HG03066 (cell line): ENCODE measurements around the gene NFU1.
A peak's percentile ranks its signal among the peaks of the same experiment; 100 is the strongest.
"Not testable (repeated sequence)": the region's sequence is repeated elsewhere in the genome, so short reads cannot be mapped to it uniquely, and the experiment has no call there.

Source experiments
- ATAC-seq: cut with Tn5 transposase; IDR thresholded peaks from one replicate; pipeline ENCODE4 v1.9.1; 2021; ENCODE audit warnings: low read depth; ENCODE audit not compliant: unreplicated experiment

The NFU1 gene

DNA sequence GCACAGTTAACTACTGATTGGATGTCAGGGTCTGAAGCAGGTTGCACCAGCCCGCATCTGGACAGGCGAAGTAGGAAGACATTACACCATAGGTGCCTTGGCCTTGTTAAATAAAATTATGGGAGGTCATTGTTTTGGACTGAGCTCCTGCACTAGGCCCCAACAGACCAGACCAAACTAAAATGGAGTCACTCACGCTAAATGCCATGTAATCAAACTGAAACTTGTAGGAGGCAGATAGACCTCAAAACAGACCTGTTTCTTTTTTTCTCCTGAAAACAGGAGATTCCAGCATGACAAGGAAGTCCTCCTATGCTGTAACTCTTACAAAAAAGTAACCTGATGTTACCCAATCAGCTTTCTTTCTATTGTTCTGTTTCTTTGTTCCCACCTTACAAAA, 15.5 kb upstream of the NFU1 start:
- no peak for ATAC-seq

DNA sequence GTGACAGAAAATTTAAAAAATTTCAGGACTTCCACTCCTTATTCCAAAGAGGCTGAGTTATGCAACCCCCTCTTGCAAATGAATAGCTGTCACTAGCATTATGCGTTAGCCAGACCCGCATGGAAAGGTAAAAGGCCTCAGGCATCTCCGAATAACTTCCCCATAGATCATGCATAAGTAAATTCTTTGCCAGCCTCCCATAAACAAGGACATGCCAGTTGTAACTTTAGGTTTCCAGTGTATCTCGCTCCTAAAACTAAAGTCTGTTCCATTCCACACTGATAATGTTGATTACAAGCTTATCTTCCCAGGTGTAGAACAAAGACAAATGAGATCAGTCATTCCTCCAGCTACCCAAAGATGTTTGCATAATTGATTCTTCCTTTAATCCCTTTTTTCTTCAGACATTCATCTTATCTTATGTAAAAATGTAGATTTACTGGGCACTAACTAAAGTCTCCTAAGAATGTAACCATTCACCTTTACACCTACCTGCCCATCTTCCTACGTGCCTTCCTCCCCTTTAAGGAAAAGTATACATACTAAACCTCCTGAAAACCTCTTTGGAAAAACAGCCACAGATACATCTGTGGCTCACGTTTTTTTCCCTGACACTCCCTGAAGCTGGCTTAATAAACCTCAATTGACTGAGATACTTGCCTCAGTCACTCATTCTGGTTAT, 13.6 kb upstream of the NFU1 start:
- no peak for ATAC-seq

DNA sequence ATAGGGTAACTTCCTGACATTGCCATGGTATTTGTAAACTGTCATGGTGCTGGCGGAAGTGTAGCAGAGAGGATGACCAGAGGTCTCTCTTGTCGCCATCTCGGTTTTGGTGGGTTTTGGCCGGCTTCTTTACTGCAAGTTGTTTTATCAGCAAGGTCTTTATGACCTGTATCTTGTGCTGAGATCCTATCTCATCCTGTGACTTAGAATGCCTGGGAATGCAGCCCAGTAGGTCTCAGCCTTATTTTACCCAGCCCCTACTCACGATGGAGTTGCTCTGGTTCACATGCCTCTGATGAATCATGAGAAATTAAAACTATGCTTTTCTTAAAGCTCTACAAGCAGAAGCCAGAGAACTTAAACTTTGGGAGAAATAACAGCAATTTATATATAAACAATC, 12.7 kb upstream of the NFU1 start:
- ATAC-seq: no peak

DNA sequence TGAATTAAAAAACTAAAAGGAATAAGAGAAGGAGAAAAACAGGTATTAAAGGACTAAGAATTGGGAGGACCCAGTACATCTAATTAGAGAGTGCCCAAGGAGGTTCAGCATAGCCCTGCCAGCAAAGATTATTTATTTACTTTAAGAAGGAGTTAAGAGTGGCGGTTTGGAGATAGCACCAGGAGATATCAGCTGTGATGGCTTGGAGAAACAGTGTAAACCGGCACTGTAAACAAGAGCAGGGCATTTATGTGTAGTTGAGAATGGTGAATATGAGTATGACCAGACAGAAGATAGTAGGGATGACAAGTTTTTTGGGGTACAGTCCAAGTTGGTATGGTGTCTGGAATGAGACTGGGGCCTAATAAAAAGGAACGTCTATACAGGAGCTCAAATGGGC, 6.4 kb upstream of the NFU1 start:
- ATAC-seq: not testable (repeated sequence)

DNA sequence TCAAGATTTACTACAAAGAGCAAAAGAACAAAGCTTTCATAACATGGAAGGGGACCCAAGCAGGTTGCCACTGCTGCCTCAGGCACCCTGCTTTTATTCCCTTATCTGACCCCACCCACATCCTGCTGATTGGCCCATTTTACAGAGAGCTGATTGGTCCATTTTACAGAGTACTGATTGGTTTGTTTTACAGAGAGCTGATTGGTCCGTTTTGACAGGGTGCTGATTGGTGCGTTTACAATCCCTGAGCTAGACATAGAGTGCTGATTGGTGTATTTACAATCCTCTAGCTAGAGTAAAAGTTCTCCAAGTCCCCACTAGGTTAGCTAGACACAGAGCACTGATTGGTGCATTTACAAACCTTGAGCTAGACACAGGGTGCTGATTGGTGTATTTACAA, 2.3 kb upstream of the NFU1 start:
- not testable (repeated sequence) for ATAC-seq

DNA sequence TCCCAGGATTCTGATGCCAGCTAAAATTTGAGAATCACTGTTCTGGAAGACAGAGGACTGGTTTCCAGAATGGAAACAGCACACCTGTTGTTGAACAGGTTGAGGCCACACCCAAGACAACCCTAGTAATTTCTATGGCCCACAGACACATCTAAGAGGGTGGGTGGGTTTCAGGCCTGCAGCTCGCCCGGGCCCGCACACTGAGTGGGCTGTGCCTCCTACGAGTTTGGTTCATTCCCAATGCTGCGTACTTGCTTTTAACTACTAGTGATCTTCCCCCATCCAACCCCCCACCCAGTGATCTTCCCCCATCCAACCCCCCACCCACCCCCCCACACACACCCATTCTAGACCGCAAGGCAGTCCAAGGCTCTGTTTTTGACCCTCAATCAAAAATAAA, 1.3 kb upstream of the NFU1 start:
- ATAC-seq: no peak

DNA sequence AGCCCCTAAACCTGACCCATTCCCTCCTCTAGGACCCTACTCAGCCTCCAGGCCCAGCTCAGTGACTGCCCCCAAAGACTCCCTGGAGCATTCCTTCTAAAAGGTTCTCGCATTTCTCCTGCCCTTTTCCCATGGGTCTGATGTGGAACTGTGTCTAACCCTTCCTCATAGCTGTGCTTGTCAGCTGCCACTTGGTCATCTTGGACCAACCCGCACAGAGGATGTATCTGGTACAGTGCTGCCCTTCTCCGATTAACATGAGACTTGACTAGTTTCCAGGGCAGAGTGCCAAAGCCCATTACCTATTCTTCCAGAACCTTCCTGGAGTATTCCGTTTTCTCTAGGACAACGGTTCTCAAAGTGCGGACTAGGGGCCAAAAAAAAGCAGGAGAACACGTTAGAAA, 518 bp upstream of the NFU1 start:
- no peak for ATAC-seq

DNA sequence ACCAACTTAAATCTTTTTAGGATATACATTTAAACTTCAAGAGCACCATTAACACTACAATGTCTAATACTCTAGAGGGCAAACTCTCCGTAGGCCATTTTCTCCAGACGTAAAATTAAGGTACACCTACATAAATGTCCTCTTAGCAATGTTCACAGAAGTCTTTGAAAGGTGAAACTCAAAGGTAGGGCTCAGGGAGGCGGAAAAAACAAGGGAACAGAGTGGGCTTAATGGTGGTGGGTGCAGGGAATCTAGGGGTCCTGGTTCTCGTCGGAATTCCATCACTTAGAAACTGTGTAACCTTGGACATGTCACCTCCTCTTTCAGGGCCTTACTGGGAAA, 668 bp downstream of the NFU1 start:
- ATAC-seq: peak; percentile 2

DNA sequence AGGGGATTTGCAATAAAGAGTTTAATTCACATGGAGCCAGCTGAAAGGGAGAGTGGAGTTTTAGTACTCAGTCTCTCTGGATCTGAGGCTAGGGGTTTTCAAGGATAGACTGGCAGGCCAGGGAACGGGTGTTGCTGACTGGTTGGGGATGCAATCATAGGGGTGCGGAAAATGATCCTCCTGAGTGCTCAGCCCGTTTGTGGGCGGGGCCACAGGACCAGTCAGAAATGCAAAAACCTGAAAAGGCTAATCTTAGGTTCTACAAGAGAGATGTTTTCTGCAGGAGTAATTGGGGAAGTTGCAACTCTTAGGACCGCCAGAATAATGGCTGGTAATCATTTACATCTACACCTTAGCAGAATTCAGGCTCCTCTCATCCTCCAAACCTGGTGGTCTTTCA, 2.5 kb downstream of the NFU1 start:
- ATAC-seq: no peak

DNA sequence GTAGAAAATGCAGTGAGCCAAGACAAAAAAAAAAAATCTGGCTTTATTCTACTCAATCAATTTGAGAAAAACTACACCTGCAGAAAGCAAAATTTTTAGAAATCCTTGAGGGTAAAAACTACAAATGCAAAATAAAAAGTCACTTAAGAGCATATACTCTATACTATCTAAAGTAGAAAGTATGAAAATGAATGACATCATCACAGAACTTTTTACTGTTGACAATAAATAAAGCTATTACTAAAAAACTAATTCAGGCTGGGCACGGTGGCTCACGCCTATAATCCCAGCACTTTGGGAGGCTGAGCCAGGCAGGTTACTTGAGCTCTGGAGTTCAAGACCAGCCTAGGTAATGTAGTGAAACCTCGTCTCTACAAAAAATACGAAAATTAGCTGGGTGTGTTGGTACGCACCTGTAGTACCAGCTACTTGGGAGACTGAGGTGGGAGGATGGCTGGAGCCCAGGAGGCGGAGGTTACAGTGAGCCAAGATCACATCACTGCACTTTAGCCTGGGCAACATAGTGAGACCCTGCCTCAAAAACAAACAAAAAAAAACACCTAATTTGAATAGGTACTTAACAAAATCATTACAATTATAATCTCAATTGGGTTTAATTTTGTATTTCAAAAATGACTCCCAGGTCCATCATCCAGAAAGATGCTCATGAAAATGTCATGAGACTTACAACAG, 7.6 kb downstream of the NFU1 start:
- ATAC-seq: no peak

DNA sequence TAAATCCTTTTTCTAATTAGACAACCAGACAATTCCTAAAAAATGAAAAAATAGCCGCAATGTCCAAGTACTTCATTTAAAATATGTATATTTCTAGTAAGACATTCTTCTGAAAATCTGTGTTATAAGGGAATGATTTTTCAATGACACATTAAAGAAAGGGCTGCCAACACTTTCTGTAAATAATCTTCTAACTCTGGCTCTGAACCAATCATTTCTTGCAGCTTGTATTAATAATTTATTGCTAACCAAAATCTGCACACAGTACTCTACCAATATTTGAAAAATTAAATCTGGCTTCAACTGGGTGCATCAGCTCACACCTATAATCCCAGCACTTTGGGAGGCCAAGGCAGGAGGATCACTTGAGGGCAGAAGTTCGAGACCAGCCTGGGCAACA, 8.3 kb downstream of the NFU1 start:
- ATAC-seq: no peak

DNA sequence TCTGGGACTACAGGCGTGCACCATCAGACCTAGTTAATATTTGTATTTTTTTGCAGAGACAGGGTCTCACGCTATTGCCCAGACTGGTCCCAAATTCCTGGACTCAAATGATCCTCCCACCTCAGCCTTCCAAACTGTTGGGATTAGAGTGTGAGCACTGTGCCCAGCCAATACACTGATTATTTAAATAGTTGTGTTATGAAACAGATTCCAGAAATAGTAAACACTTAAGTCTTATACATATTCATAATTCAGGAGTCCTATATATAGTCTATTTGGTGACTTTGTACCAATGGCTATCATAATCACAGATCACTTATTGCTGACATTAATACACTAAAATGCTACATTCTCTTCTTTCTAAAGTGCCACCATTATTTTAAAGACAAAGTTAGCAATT, 12.8 kb downstream of the NFU1 start:
- no peak for ATAC-seq

DNA sequence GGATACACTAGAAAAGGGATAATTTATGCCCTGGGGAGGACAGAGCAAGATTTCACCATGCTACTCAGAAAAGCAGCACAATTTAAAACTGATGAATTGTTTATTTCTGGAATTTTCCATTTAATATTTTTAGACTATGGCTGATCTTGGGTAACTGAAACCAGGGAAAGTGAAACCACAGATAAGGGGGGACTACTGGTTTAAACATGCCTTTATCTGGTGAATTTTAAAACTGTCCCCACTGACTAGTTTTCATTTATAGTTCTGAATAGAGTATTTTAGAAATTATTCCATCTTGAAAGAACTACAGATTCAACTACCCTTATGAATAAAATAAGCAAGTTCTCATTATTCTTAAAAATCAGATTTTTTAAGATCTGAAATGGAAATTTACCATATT, 15.0 kb downstream of the NFU1 start:
- ATAC-seq: no peak

DNA sequence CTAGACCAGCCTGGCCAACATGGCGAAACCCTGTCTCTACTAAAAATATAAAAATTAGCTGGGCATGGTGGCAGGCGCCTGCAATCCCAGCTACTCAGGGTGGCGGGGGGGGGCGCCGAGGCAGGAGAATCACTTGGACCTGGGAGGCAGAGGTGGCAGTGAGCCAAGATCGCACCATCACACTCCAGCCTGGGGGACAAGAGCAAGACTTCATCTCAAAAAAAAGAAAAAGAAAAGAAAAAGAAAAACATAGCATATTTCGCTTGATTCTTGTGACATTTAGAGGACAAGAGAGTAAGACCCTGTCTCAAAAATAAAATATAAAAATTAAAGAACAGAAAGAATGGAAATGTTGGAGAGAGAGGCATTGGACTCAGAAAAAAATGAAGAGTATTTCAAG, 18.1 kb downstream of the NFU1 start:
- ATAC-seq: not testable (repeated sequence)

DNA sequence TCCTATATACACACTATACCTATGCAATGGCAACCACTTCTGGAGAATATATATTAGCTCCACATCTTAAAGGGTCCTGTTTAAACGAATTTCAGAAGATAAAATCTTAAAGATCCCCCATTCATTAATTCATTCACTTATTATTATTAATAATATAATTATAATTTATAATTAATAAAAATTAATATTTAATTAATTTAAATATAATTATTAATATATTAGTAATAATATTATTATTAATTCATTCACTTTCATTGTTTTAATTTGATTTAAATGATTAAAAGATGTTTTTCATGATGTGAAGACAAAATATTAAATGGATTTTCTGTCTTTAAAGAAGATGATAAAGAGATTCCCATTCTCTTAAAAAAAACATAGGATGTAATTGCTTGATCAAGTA, 21.1 kb downstream of the NFU1 start:
- ATAC-seq: no peak

DNA sequence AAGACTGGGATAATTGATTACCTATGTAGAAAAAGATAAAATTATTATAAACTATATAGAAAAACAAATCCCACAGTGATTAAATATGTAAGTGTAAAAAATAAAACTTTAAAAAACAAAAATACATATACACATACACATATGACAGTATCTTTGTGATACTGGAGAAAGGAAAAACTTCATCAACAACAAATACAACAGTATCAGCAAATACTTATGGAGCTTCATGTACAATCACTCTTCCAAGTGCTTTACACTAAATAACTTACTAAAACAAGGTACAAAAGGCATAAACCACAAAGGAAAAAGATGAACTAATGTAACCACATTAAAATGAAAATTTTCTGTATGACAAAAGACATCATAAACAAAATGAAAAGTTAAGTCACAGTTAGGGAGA, 26.1 kb downstream of the NFU1 start:
- ATAC-seq: no peak

DNA sequence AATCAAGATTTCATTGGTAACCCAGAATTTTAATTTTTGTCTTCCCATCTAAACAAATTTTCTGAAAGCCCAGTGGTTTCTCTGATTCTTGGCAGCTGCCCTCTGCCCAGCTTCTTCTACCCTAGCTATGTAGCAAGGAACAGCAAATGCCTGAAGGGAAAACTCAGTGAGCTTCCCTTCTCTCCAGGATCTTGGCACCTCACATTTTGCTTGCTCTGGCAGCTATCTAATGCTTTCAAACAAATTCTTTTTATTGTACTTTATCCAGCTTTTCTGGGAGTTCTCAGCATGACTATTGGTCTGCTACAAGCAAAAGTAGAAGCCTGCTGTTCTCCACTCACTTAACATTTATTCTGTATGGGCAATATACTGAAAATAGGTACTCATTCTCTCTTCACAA, 31.9 kb downstream of the NFU1 start:
- no peak for ATAC-seq

DNA sequence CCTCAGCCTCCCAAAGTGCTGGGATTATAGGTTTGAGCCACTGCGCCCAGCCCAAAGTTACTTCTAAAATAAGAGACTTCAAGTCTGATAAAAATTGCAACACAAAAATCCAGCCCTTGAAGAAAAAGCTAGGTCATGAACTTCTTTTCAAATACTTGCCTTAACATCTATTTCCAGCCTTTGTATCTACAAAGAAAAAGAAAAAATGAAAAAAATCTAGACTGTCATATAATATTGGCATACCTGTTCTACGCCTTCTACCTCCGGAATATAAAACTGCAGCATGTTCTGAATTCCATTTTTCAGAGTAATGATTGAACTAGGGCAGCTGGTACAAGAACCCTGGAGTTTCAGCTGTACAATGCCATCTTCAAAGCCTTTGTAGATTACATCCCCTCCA, 37.1 kb downstream of the NFU1 start:
- ATAC-seq: no peak

DNA sequence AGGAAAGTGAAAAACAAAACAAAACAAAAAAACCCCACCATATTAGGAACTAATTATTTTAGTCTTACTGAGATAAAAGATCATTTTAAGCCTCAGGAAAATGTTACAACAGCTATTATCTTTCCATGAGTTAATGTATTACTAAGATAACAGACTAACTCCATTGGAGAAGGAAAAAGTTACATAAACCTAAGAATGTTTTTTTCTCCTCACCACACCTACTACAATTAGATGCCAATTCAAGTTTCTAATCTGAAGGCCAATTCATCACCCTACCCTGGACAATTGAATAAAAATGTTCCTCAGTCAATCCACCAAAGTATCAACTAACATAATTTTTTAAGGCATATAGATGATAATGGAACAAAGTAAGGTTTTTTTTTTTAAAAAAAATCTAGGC, 40.0 kb downstream of the NFU1 start:
- ATAC-seq: no peak

DNA sequence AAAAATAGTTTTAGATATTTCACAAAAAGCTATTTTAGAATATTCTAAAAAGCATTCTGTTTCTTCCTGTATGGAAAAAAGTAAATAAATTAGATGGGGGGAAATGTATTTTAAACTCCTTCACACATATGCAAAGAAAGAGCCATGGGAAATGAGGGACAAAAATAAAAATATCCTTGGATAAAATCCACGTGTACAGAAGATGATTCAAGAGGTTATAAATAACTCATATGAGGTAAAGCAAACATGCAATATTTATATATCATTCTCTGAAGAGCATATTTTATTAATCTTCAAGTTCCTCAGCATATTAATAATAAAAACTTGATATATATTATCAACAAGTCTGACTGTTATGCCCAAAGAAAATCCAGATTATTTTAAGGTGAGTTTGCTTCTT, 41.4 kb downstream of the NFU1 start:
- no peak for ATAC-seq

DNA sequence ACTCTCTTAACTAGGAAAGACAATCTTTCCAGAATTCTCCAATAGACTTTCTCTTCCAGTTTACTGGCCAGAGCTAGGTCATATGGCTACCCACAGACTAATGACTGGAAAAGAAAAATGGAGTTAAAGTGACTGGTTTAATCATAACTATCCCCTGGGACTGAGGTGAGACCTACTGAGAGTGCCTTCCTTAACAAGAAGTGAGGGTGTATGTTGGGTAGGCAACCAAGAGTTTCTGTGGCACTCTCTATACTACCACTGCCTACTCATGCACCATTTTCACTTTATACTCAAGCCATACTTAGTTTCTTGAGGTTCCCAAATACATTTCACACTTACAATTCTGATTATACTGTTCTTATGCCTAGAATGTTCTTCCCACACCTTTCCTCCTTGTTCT, 43.3 kb downstream of the NFU1 start:
- no peak for ATAC-seq

DNA sequence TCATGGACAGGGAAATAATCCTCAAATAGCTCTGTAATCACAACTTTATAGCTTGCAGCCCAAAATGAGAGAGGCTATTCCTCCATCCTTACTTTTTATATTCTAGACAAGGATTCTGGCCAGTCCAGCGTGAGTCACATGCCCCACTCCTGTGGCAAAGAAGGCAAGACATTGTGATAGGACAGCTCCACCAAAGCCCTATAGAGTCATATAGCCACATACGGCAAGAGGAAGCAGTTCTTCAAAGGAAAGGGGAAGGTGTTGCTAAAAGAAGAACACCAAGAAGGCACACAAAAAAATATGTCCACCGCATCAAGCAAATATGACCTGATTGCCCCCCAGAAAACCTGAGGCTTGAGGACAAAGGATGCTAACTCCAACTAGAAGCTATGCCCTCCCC, 46.8 kb downstream of the NFU1 start:
- ATAC-seq: no peak

DNA sequence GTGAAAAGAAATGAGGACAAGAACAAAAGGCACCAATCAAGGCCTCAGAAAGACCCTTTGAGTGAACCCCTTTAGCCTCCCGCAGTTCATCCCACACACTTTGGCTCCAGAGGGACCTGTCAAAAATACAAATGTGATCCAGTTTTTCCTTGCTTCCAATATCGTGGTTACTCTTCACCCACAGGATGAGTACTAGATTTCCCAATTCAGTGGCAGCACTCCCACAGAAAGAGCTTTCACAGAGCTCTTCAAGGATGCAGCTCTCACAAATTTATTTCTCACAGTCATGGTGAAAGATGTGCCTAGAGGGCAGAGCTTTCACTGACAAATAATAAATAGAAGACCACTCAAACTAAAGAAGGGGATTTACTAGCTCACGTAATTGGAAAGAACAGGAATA, 47.2 kb downstream of the NFU1 start:
- ATAC-seq: no peak
